SKM-1 treated with dmso at 0.1 percent for 144 hours (cell line): ENCODE data around the gene HSP90AB1.

Source experiments
- DNase-seq: peaks from one replicate; lab custom pipeline; 2025; ENCODE audit not compliant: unreplicated experiment; lab: John Stamatoyannopoulos, UW

Gene HSP90AB1

GRCh38 chr6:44265722-44266233 lies 18.9 kb downstream of the HSP90AB1 start:
- DNase-seq: no peak

- DNase-seq: no peak
Observed at GRCh38 chr6:44266347-44266746, 19.4 kb downstream of the HSP90AB1 start.

- no peak for DNase-seq
Observed at GRCh38 chr6:44267252-44267651, 20.4 kb downstream of the HSP90AB1 start.

GRCh38 chr6:44268095-44268628 lies 21.3 kb downstream of the HSP90AB1 start:
- no peak for DNase-seq

- peak; percentile 38 for DNase-seq
Observed at GRCh38 chr6:44269178-44269920, 22.4 kb downstream of the HSP90AB1 start.

GRCh38 chr6:44269921-44270525 lies 23.1 kb downstream of the HSP90AB1 start, which contains the start of gene TMEM151B:
Gene TMEM151B, plus strand, starts transcription at chr6:44270450. Its CDS starts 293 bp downstream, at chr6:44270743.
- no peak for DNase-seq

- no peak for DNase-seq
Observed at GRCh38 chr6:44270526-44271405, 23.9 kb downstream of the HSP90AB1 start.

GRCh38 chr6:44271406-44271723 lies 24.5 kb downstream of the HSP90AB1 start:
- DNase-seq: no peak

GRCh38 chr6:44271914-44272313 lies 25.0 kb downstream of the HSP90AB1 start:
- DNase-seq: no peak

- no peak for DNase-seq
Observed at GRCh38 chr6:44272529-44272928, 25.6 kb downstream of the HSP90AB1 start.

GRCh38 chr6:44272999-44273566 lies 26.2 kb downstream of the HSP90AB1 start:
- no peak for DNase-seq

GRCh38 chr6:44273617-44274016 lies 26.7 kb downstream of the HSP90AB1 start:
- DNase-seq: no peak

- DNase-seq: no peak
Observed at GRCh38 chr6:44275271-44275748, 28.4 kb downstream of the HSP90AB1 start.

- DNase-seq: no peak
Observed at GRCh38 chr6:44275749-44276648, 29.1 kb downstream of the HSP90AB1 start.

GRCh38 chr6:44276667-44277640 lies 30.1 kb downstream of the HSP90AB1 start:
- no peak for DNase-seq

- no peak for DNase-seq
Observed at GRCh38 chr6:44277763-44278162, 30.9 kb downstream of the HSP90AB1 start.

- no peak for DNase-seq
Observed at GRCh38 chr6:44278315-44278714, 31.4 kb downstream of the HSP90AB1 start.
